Activated T-cell treated with anti-CD3 and anti-CD28 coated beads, Interleukin-2, amount 50 U/mL, for 24 hours (primary cell): ENCODE measurements around the gene CEMP1.
"Not testable (repeated sequence)": the region's sequence is repeated elsewhere in the genome, so short reads cannot be mapped to it uniquely, and the experiment has no call there.

Source experiments
- DNase-seq: peaks from one replicate; pipeline ENCODE4 v3.0.0-alpha.2; 2020
- H3K27ac Mint-ChIP-seq: 2 replicates; pipeline ENCODE4 v1.8.0; 2020; ENCODE audit warnings: mild to moderate bottlenecking, mixed read lengths
- H3K27me3 Mint-ChIP-seq: 2 replicates; pipeline ENCODE4 v1.8.0; 2020; ENCODE audit warnings: mixed read lengths
- H3K36me3 Mint-ChIP-seq: 2 replicates; pipeline ENCODE4 v1.8.0; 2020; ENCODE audit warnings: low read depth, mixed read lengths
- H3K4me1 Mint-ChIP-seq: 2 replicates; pipeline ENCODE4 v1.8.0; 2020; ENCODE audit warnings: low read depth, mixed read lengths
- H3K4me3 Mint-ChIP-seq: 2 replicates; pipeline ENCODE4 v1.8.0; 2020; ENCODE audit warnings: mild to moderate bottlenecking, moderate library complexity, mixed read lengths
- H3K9me3 Mint-ChIP-seq: 2 replicates; pipeline ENCODE4 v1.8.0; 2020; ENCODE audit warnings: mixed read lengths

The CEMP1 gene, protein sequence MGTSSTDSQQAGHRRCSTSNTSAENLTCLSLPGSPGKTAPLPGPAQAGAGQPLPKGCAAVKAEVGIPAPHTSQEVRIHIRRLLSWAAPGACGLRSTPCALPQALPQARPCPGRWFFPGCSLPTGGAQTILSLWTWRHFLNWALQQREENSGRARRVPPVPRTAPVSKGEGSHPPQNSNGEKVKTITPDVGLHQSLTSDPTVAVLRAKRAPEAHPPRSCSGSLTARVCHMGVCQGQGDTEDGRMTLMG

DNA sequence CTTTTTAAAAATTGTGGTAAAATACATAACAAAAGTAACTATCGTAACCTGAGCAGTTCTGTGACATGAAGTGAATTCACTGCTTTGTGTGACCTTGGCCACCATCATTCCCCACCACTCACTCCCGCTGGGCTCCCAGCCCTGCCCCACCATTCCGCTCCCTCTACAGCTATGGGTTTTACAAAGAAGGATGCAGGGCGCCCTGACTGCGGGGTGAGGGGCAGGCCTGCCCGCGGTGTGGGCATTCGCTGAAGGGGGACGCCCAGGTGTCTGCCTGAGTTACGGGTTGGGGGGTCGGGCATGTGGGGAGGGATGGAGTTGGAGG, at the start of gene CEMP1:
Gene CEMP1 (minus strand): TSS at position 38 of the 325 bp plus-strand sequence. CDS start 335 bp downstream, outside the sequence.
- Mint-ChIP-seq H3K27ac (peak within 1 kb of the TSS; percentile 94), H3K27me3 (no peaks in the 10 kb centered on the region), H3K9me3 (no peaks in the 10 kb centered on the region), H3K4me3 (peak within 1 kb of the TSS; percentile 80), H3K36me3 (peaks cover 34% of the 10 kb centered on the region), H3K4me1 (peaks cover 23% of the 10 kb centered on the region)
- DNase-seq, result no peak

DNA sequence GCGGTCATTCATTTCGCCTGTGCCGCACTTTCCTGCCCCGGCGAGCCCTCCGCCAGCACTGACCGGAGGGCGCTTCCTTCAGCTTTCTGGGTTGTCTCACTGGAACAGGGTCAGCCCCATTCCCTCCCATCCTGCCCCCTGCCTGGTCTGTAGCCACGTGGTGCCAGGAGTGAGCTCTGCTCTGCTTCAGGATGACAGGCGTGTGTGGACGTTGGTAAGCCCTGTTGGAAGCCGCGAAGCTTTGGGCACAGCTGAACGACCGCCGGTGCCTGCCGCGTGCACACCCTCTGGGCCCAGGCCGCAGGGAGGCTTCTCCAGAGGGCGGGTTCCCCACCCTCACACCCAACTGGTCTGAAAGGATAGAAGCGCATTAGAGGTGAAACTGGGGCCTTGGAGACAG, 49.6 kb upstream of the CEMP1 start:
- H3K27me3 Mint-ChIP-seq, DNase-seq, H3K9me3 Mint-ChIP-seq, H3K27ac Mint-ChIP-seq, H3K4me1 Mint-ChIP-seq, H3K4me3 Mint-ChIP-seq: not testable (repeated sequence)
- H3K36me3 Mint-ChIP-seq, result peaks cover 10% of the 10 kb centered on the region

DNA sequence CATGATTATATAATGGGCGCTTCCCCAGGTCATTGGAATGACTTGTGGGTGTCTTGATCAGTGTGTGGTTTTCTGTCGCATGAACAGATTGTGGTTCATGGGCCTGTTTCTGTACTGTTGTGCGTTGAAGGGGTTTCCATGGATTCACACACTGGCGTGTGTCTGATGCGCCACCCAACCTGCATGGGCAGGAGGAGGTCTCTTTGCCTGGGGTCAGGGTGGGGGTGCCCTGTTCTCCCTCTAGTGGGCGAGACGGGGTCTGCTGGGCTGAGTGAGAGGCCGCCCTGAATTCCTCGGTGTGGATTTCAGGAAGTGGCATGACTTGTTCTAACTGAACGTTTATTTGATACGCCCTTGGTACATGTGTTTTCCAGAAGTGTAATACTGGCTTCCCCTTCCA, 48.9 kb upstream of the CEMP1 start:
- H3K4me1 Mint-ChIP-seq, H3K4me3 Mint-ChIP-seq, H3K36me3 Mint-ChIP-seq, H3K9me3 Mint-ChIP-seq, H3K27ac Mint-ChIP-seq, DNase-seq, H3K27me3 Mint-ChIP-seq: not testable (repeated sequence)

DNA sequence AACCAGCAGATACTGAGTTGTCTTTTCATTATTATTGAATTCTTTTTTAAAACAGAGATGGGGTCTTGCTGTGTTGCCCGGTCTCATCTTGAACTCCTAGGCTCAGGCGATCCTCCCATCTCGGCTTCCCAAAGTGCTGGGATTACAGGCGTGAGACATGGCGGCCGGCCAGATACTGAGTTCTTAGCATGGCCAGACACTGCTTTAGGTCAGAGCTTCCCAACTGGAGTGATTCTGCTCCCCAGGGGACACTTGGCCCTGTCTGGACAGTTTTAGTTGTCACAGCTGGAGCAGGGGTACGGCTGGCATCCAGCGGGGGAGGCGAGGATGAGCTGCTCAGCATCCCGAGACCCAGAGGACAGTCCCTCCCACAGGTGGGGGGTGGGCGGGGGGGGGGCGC, 47.7 kb upstream of the CEMP1 start:
- not testable (repeated sequence) for H3K27me3 Mint-ChIP-seq, H3K4me1 Mint-ChIP-seq, H3K27ac Mint-ChIP-seq, H3K4me3 Mint-ChIP-seq, H3K36me3 Mint-ChIP-seq, H3K9me3 Mint-ChIP-seq, DNase-seq

DNA sequence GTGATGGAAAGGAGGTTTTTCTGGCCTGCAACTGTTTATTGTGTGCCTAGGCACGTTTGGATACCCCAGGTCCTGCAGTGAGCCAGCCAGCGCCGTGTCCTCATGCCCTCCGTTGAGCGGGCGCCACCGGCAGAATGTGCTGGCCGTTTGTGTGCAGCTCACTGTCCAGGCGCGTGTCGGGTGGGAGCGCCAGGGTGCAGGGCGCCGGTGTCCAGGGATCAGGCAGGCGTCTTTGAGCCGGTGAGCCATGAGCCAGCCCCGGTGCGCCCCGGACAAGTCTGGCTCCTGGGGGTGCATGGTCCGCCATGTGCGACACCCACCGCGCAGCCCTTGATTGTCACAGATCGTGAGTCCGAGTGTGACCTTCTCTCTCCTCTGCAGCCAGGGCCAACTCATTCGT, 45.8 kb upstream of the CEMP1 start:
- H3K27me3 Mint-ChIP-seq, DNase-seq, H3K9me3 Mint-ChIP-seq, H3K4me3 Mint-ChIP-seq, H3K27ac Mint-ChIP-seq, H3K36me3 Mint-ChIP-seq, H3K4me1 Mint-ChIP-seq: not testable (repeated sequence)

DNA sequence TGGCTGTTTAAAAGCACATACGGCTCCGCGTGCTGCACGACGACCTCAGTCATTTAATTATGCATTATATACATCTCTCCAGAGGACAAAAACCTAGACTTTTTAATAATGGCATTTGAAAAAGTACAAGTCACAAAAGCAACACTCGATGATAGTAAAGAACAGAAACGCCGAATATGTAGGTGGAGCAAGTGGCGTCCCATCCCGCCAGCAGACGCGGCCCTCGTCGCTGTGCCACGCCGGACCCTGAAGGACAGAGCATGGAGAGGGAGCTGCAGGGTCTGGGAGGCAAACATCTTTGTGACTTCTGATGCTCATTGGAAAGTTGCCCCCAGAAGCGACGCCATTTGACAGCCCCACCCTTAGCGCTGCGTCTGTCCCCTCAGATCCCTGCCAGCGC, 44.6 kb upstream of the CEMP1 start:
- not testable (repeated sequence) for H3K27me3 Mint-ChIP-seq, H3K4me3 Mint-ChIP-seq, H3K9me3 Mint-ChIP-seq, DNase-seq, H3K27ac Mint-ChIP-seq, H3K36me3 Mint-ChIP-seq, H3K4me1 Mint-ChIP-seq

DNA sequence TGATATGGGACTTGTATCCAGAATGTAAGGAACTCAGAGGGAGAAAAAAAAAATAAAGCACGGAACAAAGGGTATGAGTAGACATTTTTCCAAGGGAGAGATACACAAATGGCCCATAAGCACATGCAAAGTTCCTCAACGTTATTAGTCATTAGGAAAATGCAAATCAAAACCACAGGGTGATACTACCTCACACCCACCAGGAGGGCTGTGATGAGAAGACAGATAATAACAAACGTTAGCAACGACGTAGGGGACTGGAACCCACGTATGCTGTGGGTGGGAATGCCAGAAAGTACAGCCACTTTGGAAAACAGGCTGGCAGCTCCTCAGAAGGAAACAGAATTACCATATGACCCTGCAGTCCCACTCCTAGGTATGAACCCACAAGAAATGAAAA, 41.5 kb upstream of the CEMP1 start:
- H3K27ac Mint-ChIP-seq, H3K4me3 Mint-ChIP-seq, DNase-seq, H3K27me3 Mint-ChIP-seq, H3K4me1 Mint-ChIP-seq, H3K9me3 Mint-ChIP-seq, H3K36me3 Mint-ChIP-seq: not testable (repeated sequence)

DNA sequence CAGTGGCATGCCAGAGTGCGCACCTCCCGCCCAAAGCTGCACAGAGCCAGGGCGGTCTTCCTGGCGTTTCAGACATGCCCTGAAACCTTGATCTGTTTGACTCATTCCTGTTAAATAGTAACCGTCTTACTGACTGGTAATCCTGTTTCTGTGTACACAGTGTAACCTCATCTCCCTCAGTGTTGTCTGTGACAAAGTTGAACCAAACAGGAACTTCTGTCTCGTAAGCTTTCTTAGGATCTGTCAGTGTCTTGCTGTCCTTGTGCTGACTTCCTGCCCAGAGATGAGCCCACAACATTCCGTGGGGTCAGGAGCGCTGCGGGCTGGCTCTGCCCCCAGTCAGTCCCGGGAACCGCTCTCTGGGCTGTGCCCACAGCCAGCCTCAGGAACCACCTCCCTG, 37.4 kb upstream of the CEMP1 start:
- not testable (repeated sequence) for H3K4me1 Mint-ChIP-seq, DNase-seq, H3K27me3 Mint-ChIP-seq, H3K36me3 Mint-ChIP-seq, H3K9me3 Mint-ChIP-seq, H3K27ac Mint-ChIP-seq, H3K4me3 Mint-ChIP-seq

DNA sequence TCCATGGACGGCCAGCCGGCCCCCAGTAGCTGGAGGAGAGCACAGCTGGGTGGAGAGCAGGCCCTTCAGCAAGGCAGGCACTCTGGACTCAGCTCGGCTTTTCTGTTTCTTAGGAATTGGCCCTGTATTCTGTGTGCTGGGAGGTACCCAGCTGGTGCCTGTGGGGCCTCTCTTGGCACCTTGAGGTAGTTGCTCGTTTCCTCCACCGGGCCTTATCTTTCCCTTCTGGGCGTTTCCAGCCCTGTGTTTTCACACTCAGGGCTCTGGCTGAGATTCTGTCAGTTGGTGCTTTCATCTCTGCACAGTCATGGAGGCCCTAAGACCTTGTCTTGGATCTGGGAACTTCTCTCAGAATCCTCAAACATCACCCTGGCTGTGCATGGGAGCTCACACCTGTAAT, 36.3 kb upstream of the CEMP1 start:
- H3K4me1 Mint-ChIP-seq, H3K27me3 Mint-ChIP-seq, H3K36me3 Mint-ChIP-seq, H3K9me3 Mint-ChIP-seq, H3K27ac Mint-ChIP-seq, DNase-seq, H3K4me3 Mint-ChIP-seq: not testable (repeated sequence)

DNA sequence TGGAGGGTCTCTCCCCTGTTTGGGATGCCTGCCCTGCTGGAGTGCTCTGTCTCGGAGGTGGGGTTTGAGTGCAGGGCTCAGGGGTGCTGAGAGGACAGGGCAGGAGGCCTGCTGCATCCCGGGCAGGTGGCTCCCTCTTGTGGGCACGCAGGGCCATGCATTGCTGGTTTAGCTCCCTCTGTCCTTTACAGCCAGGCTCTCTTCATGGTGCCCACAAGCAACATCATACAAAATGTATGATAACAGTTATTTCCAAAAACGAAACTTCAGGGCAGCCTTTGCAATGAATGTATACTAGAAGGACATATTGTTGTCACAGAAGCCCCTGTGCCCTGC, 29.6 kb upstream of the CEMP1 start:
- H3K36me3 Mint-ChIP-seq, H3K9me3 Mint-ChIP-seq: not testable (repeated sequence)

DNA sequence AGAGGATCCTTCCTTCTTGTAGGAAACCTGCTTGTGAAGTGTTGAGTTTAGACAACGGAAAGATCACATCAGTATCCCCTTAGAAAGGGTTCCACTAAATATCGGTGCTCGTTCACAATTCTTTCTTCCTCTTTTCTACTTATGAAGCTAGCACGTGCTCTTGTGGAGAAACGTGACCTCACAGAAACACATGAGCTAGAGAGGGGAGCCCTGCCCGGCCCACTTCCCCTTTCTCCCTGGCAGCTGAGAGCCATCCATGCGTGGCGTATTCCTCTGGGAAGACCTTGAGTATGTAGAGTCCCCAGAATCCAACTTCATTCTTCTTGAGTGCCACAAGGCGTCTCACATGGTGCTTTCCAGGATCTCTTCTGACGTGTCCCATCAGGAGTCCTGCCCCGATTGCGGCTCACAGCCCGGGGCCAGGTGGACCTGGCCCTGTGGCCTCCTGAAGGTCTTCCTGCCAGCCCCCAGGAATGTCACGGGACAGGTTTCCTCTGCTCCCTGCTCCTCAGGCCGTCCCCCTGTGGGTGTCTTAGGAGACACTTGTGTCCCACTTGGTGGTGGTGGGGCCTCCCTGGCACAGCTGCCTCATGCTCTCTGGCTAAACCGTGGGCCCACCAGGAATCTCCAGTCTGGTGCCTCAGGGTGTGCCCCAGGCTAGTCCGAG, 29.1 kb upstream of the CEMP1 start:
- H3K4me1 Mint-ChIP-seq, H3K4me3 Mint-ChIP-seq, H3K27ac Mint-ChIP-seq, H3K9me3 Mint-ChIP-seq, DNase-seq, H3K36me3 Mint-ChIP-seq, H3K27me3 Mint-ChIP-seq: not testable (repeated sequence)

More for the DNA sequence above, 29.6 kb upstream of the CEMP1 start:
- DNase-seq, result peak; percentile 72
- not testable (repeated sequence) for H3K27me3 Mint-ChIP-seq, H3K4me3 Mint-ChIP-seq, H3K4me1 Mint-ChIP-seq, H3K27ac Mint-ChIP-seq

DNA sequence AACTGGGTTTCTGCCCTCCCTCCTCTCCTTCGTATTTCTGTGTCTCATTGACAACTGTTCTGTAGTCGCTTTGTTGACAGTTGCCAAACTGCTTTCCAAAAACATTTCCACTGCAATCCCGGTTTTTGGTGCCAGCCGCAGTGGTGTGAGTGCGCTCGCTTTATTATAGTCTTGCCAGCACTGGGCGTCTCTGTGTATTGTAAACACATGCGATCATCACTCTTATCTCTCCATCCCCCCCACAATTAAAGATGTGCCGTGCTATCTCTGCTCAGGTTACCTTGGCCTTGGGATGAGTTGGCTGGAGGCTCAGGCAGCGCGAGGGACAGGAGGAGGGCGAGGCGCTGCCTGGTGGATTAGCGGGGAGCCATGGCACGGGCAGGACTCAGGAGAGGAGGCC, 25.9 kb upstream of the CEMP1 start:
- H3K4me1 Mint-ChIP-seq, H3K9me3 Mint-ChIP-seq, H3K36me3 Mint-ChIP-seq, H3K4me3 Mint-ChIP-seq, H3K27ac Mint-ChIP-seq, DNase-seq, H3K27me3 Mint-ChIP-seq: not testable (repeated sequence)

DNA sequence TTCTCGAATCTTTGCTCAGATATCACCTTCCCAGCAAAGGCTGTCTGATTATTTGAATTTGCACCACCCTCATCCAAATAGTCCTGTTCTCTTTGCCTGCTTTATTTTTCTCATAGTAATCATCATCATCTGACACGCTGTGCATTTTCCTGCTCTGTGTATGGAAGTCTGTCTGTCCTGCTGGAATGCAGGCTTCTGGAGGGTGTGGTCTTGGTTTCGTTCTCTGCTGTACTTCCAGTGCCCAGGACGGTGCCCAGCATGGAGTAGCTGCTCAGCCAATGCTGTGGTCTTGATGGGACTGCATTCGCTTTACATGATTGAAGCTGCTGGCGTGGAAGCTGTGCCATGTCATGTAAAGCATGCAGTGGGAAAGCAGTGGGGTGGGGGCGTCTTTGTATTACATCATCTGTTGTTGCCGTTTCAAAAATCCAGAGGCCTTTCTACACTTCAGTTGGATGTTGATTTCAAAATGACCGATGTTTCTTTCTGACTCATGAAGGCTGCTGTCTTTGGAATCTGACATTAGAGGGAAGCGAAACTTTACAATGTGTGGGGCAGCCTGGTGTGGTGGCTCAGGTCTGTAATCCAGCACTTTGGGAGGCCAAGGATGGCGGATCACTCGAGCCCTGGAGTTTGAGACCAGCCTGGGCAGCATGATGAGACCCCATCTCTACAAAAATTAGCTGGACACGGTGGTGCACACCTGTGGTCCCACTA, 23.7 kb upstream of the CEMP1 start:
- H3K27me3 Mint-ChIP-seq, H3K4me1 Mint-ChIP-seq, DNase-seq, H3K36me3 Mint-ChIP-seq, H3K4me3 Mint-ChIP-seq, H3K27ac Mint-ChIP-seq, H3K9me3 Mint-ChIP-seq: not testable (repeated sequence)

DNA sequence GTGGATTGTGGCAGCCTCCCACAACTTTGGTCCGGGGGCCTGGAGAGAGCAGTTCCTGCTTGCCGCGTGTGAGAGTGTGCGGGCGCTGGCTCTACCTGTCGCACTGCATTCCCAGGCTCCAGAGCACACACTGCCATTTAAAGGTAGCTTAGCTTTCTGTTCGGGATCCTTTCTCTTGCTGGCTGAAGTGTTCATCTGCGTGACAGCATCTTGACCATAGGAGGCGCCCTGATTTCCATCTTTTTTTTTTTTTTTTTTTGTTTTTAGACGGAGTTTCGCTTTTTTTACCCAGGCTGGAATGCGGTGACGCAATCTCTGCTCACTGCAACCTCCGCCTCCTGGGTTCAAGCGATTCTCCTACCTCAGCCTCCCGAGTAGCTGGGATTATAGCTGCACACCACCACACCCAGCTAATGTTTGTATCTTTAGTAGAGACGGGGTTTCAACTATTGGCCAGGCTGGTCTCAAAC, 20.2 kb upstream of the CEMP1 start:
- peak overlapping the region; percentile 33 for H3K27ac Mint-ChIP-seq
- H3K27me3 Mint-ChIP-seq, H3K4me3 Mint-ChIP-seq, H3K9me3 Mint-ChIP-seq, H3K4me1 Mint-ChIP-seq, DNase-seq, H3K36me3 Mint-ChIP-seq: not testable (repeated sequence)

DNA sequence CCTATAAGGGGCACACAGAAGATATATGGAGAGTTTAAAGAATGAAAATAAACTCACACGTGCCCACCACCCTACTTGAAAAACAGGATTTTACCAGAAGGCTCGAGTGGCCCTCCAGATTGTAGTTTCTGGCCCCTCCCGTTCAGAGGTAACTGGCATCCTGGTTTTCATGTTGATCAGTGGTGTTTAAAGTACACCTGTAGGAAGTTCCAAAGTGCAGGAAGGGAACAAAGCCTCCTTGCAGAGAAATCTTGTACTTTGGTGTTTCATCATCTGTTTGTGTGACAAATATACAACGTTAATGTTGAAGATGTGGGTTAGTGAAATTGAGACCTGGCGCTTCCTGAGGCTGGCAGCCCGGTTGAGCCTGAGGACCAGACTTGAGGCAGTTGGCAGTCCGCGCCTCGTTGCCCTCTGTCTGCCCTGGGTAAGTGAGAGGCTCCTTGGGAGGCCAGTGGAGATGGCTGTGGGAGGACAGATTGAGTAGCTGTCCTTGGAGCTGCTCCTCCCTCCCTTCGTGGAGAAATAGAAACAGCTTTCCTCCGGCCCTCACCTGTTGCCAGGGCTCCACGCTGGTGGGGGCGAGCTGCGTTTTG, 19.2 kb upstream of the CEMP1 start:
- not testable (repeated sequence) for H3K4me3 Mint-ChIP-seq, H3K9me3 Mint-ChIP-seq, H3K27me3 Mint-ChIP-seq, H3K36me3 Mint-ChIP-seq, H3K4me1 Mint-ChIP-seq, DNase-seq, H3K27ac Mint-ChIP-seq
